ENCODE data around the gene XCR1. TPM values are rescaled to one million over a fixed set of nuclear protein-coding genes. Genes with fewer than 3 reads are reported as not detected.

Gene XCR1
- total and polyA plus RNA-seq, 2 of the 8 experiments (the other 6 are each of a cell fraction or from before 2014, with no cell fraction given), result 0.53 TPM; not detected in 1

DNA sequence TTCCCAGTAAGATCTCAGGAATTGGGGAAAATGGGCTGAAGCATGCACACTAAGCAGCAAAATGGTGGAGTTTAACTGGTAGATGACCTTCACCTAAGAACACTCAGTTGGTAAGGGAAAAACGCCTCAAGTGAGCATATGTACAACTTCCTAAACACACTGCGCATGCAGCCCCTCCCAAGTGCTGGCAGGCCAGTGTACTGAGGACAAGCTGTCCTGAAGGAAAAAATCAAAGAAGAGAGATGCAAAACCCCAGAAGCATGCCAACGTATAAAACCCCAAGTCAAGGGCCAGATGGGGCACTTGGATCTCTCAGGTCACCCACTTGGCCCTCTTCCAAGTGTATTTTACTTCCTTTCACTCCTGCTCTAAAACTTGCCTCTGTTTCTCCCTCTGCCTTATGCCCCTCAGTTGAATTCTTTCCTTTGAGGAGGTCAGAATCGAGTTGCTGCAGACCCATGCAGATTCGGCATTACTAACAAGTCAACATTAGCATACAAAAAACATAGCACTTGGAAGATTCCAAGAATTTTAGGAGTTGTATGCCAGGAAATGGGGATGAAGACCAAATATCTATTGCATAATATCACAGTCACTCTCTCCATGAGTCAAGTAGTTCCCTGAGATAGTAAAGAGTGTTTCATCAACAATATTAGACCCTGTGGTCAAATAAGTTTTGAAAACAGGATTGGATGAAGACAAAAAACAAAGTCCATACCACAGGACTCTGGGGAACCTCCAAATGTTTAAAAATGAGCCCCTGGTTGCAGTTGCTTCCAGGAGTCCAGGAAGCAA is 20.8 kb downstream of the XCR1 start:
- H3K79me2 ChIP-seq (ENCODE audit: control insufficient read depth in 1 of 2, insufficient read depth in 2 of 2, low read length in 2 of 2), result no peaks in the 10 kb centered on the region
- H3K4me3 ChIP-seq (ENCODE audit: extremely low read depth in 1 of 4, insufficient read depth in 2 of 4, low read depth in 3 of 4, low read length in 4 of 4), result no peak overlapping the region
- no peaks in the 10 kb centered on the region for H3K23me2 ChIP-seq (ENCODE audit: low read depth, low read length)
- no peak overlapping the region for H2AK5ac ChIP-seq (ENCODE audit: low read depth, low read length)
- H2BK20ac ChIP-seq (ENCODE audit: low read length), result no peak overlapping the region
- H3K14ac ChIP-seq (ENCODE audit: insufficient read length), result no peak overlapping the region
- H2BK120ac ChIP-seq (replicated peaks; ENCODE audit: low read depth, low read length), result no peak overlapping the region
- no peak overlapping the region for H3K4me2 ChIP-seq (ENCODE audit: insufficient read depth in 1 of 2, low read depth in 2 of 2, low read length in 2 of 2)
- H3K9ac ChIP-seq (replicated peaks in 1 of 4; ENCODE audit: extremely low read depth in 1 of 4, low read depth in 3 of 4, low read length in 3 of 4), result no peak overlapping the region
- no peak overlapping the region for H2BK5ac ChIP-seq (ENCODE audit: low read depth, low read length)
- 0 out of 2 replicates have a peak overlapping the region, but pooled peaks have one; percentile 32 for H2BK15ac ChIP-seq (ENCODE audit: low read length)
- CTCF ChIA-PET (ENCODE audit: partially characterized antibody), result interaction anchor here (0.6 kb wide), 1 partner anchor 363 kb away, joined by 3 read pairs; no protein-coding TSS in a partner anchor
- H3K36me3 ChIP-seq (ENCODE audit: control insufficient read depth in 2 of 4, insufficient read depth in 4 of 4, low read length in 3 of 4), result no peaks in the 10 kb centered on the region
- no peak overlapping the region for H3K23ac ChIP-seq (ENCODE audit: insufficient read length)
- H3K56ac ChIP-seq (replicated peaks; ENCODE audit: insufficient read length, low read depth, low read length), result no peak overlapping the region
- H3K79me1 ChIP-seq (ENCODE audit: low read depth, low read length), result no peaks in the 10 kb centered on the region
- H4K91ac ChIP-seq (replicated peaks; ENCODE audit: insufficient read length, low read length), result no peak overlapping the region
- H4K5ac ChIP-seq (ENCODE audit: insufficient read length, low read depth, low read length), result no peak overlapping the region
- TF ChIP-seq CEBPB (IDR thresholded peaks at IDR 0.05; ENCODE audit: low read depth, low read length) (0 out of 2 replicates have a peak, but pooled peaks have one; percentile 12), SIX5 (IDR thresholded peaks at IDR 0.05; ENCODE audit: low read depth, low read length) (no peak), EGR1 (IDR thresholded peaks at IDR 0.05; ENCODE audit: borderline replicate concordance, low read depth, low read length) (no peak)
- POLR2A ChIA-PET (ENCODE audit: partially characterized antibody), result no interaction called here
- H3K4me1 ChIP-seq (replicated peaks in 1 of 4; ENCODE audit: control insufficient read depth in 3 of 4, insufficient read depth in 4 of 4, low read length in 3 of 4), result peaks cover 0 to 4% (median under 1%) of the 10 kb centered on the region in 4 experiments; a peak in 2 of 7 replicates
- H2BK12ac ChIP-seq (ENCODE audit: low read depth, low read length), result 0 out of 2 replicates have a peak overlapping the region, but pooled peaks have one; percentile 2
- no peaks in the 10 kb centered on the region for H4K20me1 ChIP-seq (replicated peaks in 1 of 2; ENCODE audit: control insufficient read depth in 1 of 2, insufficient read depth in 2 of 2, low read length in 2 of 2)
- 0 out of 2 replicates have a peak overlapping the region, but pooled peaks have one; percentile 48 for H3K18ac ChIP-seq (ENCODE audit: extremely low read depth, low read length)
- H3K9me3 ChIP-seq (ENCODE audit: insufficient read depth in 2 of 2, low read depth in 1 of 2, low read length in 1 of 2), result no peaks in the 10 kb centered on the region
- H2AFZ ChIP-seq (ENCODE audit: low read length), result no peak overlapping the region
- no peak overlapping the region for H4K8ac ChIP-seq (ENCODE audit: extremely low read depth, insufficient read depth, low read length)
- no peak for FAIRE-seq
- H3K4ac ChIP-seq (replicated peaks; ENCODE audit: insufficient read length, low read depth, low read length), result no peak overlapping the region
- DNase-seq (ENCODE audit: low read depth in 1 of 2, low spot score in 2 of 2), result no peak
- no peaks in the 10 kb centered on the region; a peak in 1 of 7 replicates for H3K27me3 ChIP-seq (replicated peaks in 1 of 4; ENCODE audit: control insufficient read depth in 3 of 4, extremely low read depth in 1 of 4, insufficient read depth in 3 of 4, low read length in 3 of 4)
- no peak overlapping the region for H3K27ac ChIP-seq (ENCODE audit: low read depth, low read length)
- 73% methylated on average over 5 of the region's 5 CpGs; no CpG with 5 or more reads in 1 of the 2 experiments for WGBS, 2 experiments (ENCODE audit: extremely low coverage in 1 of 2, insufficient coverage in 1 of 2, insufficient read length in 1 of 2, insufficient replicate concordance in 2 of 2, low coverage in 1 of 2, low lambda C conversion rate in 2 of 2, missing lambda C conversion rate in 1 of 2)

All from H1 (cell line).